C4-2B (cell line): Measurements from ENCODE around the gene CREBRF.
"Not testable (repeated sequence)": the region's sequence is repeated elsewhere in the genome, so short reads cannot be mapped to it uniquely, and the experiment has no call there.

Experiments
- H3K27ac ChIP-seq: fragments of 450-650 bp; 2 replicates; pipeline ENCODE4 v1.5.1; 2017
- CTCF ChIP-seq: fragments of 450-650 bp; conservative IDR thresholded peaks from 2 replicates; pipeline ENCODE4 v1.5.1; 2017; ENCODE audit warnings: mild to moderate bottlenecking
- ZFX ChIP-seq: fragments of 450-650 bp; IDR thresholded peaks from 2 replicates; pipeline ENCODE4 v1.6.1; 2017

The CREBRF gene

DNA sequence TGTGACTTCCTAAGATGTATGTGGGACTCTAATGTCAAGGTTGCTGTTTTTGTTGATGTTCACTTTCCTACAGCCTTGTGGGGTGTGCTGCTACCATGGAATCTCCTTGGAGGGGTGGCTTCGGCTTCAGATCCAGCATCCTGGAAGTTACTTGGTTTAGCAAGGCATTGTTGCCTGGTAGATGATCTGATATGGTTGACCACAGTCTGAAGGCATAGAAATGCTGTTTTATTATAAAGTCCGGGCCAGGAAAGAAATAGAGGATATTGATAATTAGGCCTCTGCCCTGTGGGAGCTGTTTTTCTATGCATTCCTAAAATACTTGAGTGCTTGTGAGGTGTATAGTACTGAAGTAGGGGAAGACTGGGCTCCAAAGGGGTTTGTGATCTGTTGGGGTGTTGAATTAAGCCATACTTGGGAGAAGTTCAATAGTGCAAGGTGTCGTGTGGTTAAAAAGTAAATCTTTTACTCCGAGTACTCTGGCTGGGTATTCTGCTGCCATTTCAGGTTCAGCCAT lies 27.3 kb upstream of the CREBRF start:
- H3K27ac ChIP-seq: no peak overlapping the region
- TF ChIP-seq ZFX (no peak), CTCF (no peak)

GRCh38 chr5:173029499-173029921 lies 26.6 kb upstream of the CREBRF start:
- TF ChIP-seq CTCF (no peak), ZFX (no peak)
- no peak overlapping the region for H3K27ac ChIP-seq

DNA sequence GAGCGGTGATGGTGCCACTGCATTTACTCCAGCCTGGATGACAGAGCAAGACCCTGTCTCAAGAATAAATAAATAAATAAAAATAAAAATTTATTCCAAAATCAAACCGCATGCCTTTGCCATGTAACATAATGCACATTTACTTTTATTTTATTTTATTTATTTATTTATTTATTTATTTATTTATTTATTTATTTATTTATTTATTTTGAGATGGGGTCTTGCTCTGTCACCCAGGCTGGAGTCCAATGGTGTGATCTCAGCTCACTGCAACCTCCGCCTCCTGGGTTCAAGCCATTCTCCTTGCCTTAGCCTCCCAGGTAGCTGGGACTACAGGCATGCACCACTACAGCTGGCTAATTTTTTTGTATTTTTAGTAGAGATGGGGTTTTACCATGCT lies 24.1 kb upstream of the CREBRF start:
- not testable (repeated sequence) for H3K27ac ChIP-seq

GRCh38 chr5:173032730-173033129 lies 23.4 kb upstream of the CREBRF start:
- TF ChIP-seq ZFX (no peak), CTCF (no peak)

GRCh38 chr5:173033923-173034322 lies 22.2 kb upstream of the CREBRF start:
- H3K27ac ChIP-seq: no peak overlapping the region

More at GRCh38 chr5:173032730-173033129, 23.4 kb upstream of the CREBRF start:
- H3K27ac ChIP-seq: no peak overlapping the region

GRCh38 chr5:173035904-173036707 lies 20.0 kb upstream of the CREBRF start:
- H3K27ac ChIP-seq: no peak overlapping the region

More at GRCh38 chr5:173033923-173034322, 22.2 kb upstream of the CREBRF start:
- TF ChIP-seq ZFX (no peak), CTCF (no peak)

GRCh38 chr5:173039188-173039587 lies 17.0 kb upstream of the CREBRF start:
- TF ChIP-seq CTCF (no peak), ZFX (no peak)

More at GRCh38 chr5:173035904-173036707, 20.0 kb upstream of the CREBRF start:
- no peak for TF ChIP-seq CTCF
- TF ChIP-seq ZFX: no peak

GRCh38 chr5:173039964-173040363 lies 16.2 kb upstream of the CREBRF start:
- H3K27ac ChIP-seq: no peak overlapping the region
- TF ChIP-seq CTCF (no peak), ZFX (no peak)

More at GRCh38 chr5:173039188-173039587, 17.0 kb upstream of the CREBRF start:
- no peak overlapping the region for H3K27ac ChIP-seq
